Spleen (tissue), 11 donors: Measurements from ENCODE around the gene FAT3. TPM values are rescaled to one million over a fixed set of nuclear protein-coding genes. Genes with fewer than 3 reads are reported as not detected.

Source experiments
- DNase-seq: peaks from one replicate; pipeline ENCODE4 v3.0.0-alpha.2; 2020
- H3K27ac ChIP-seq, 8 donors: fragments of 200-600 bp; sonication (generic) in 7 of 8; 1 replicate in 4 of 8; 2 replicates in 4 of 8; pipeline versions ENCODE4 v1.5.0 to v1.8.0; 2016 to 2021; ENCODE audit warnings: inconsistent platforms in 4 of 8, mild to moderate bottlenecking in 4 of 8, moderate library complexity in 1 of 8
- H3K27me3 ChIP-seq, 7 donors: fragments of 200-600 bp; sonication (generic) in 6 of 7; replicated peaks in 1 of 7; 1 replicate in 4 of 7; 2 replicates in 3 of 7; pipeline versions ENCODE4 v1.5.0 to v1.8.0; 2016 to 2021; ENCODE audit warnings: inconsistent platforms in 3 of 7, mild to moderate bottlenecking in 1 of 7
- H3K36me3 ChIP-seq, 6 donors: fragments of 200-600 bp; sonication (generic) in 5 of 6; 1 replicate in 4 of 6; 2 replicates in 2 of 6; pipeline versions ENCODE4 v1.5.0 to v1.8.0; 2016 to 2021; ENCODE audit warnings: inconsistent platforms in 2 of 6
- H3K4me1 ChIP-seq, 6 donors: fragments of 200-600 bp; sonication (generic) in 5 of 6; 1 replicate in 3 of 6; 2 replicates in 3 of 6; pipeline versions ENCODE4 v1.5.0 to v1.8.0; 2016 to 2021; ENCODE audit warnings: inconsistent platforms in 3 of 6
- H3K4me3 ChIP-seq, 8 donors: fragments of 200-600 bp; sonication (generic) in 7 of 8; 1 replicate in 4 of 8; 2 replicates in 4 of 8; pipeline versions ENCODE4 v1.5.0 to v1.8.0; 2016 to 2021; ENCODE audit warnings: inconsistent platforms in 4 of 8, mild to moderate bottlenecking in 4 of 8, moderate library complexity in 2 of 8
- H3K9me3 ChIP-seq, 8 donors: fragments of 200-600 bp; sonication (generic) in 7 of 8; 1 replicate in 4 of 8; 2 replicates in 4 of 8; pipeline versions ENCODE4 v1.5.0 to v1.8.0; 2016 to 2021; ENCODE audit warnings: inconsistent platforms in 4 of 8
- POLR2A ChIP-seq, 3 donors: fragments of 450-650 bp; IDR thresholded peaks; one replicate each; pipeline ENCODE4 v1.5.1; 2017; ENCODE audit warnings: antibody characterized with exemption in 3 of 3, mild to moderate bottlenecking in 1 of 3
- POLR2AphosphoS5 ChIP-seq, 3 donors: sonication (generic); formaldehyde crosslinking; IDR thresholded peaks; one replicate each; pipeline ENCODE4 v1.5.1; 2017; ENCODE audit warnings: antibody characterized with exemption in 3 of 3
- WGBS, 5 donors: extraction: QIAGEN DNeasy Blood & Tissue Kit in 3 of 5; methylation state at CpG; one replicate each; pipeline versions ENCODE4 v1.1.5 to v1.1.7; 2013 to 2018; 5-methylcytosine and 5-hydroxymethylcytosine counted together
- intact Hi-C: fragments of 100-400 bp; cut with DNase I; formaldehyde crosslinking; loops from one replicate; pipeline ENCODE4 v1.15.0; 2023; ENCODE audit warnings: low total_unique reads
- polyA plus RNA-seq, 3 donors: library from polyadenylated mRNA; stranded (reverse); fragments of 200-250 nt; gene quantifications; one replicate each; pipeline ENCODE4 v1.2.1, GENCODE V29; 2013
- total RNA-seq, 7 donors: library from RNA; depleted of rRNA in 3 of 7; stranded (reverse); fragments of >200 nt in 3 of 7; fragmentation: NEBNext Ultra II Directional in 4 of 7; extraction: Animal tissue kit (Norgen Biotek cat#: 25700) in 4 of 7; gene quantifications; one replicate each; pipeline versions ENCODE4 v1.1.0 to v1.2.1, GENCODE V29; 2016 to 2021
- TF ChIP-seq, protein P1 (sequence below), 11 experiments: fragments of 200-600 bp in 7 of 11; fragments of 450-650 bp in 4 of 11; sonication (generic) in 4 of 11; IDR thresholded peaks in 8 of 11; conservative IDR thresholded peaks in 3 of 11; 1 replicate in 7 of 11; 2 replicates in 4 of 11; pipeline versions ENCODE4 v1.4.0 to v1.8.0; 2016 to 2021; ENCODE audit warnings: antibody characterized with exemption in 11 of 11, inconsistent platforms in 4 of 11, mild to moderate bottlenecking in 1 of 11
- donor health status: healthy with polysubstance abuse.
- donor health status: DM: no; HTN: no; CAD: no; lungs with moderate emphysema.
- donor health status: DM: no; HTN: no; CAD: no.
- donor health status: Bipolar disorder and iron deficiency.
- donor health status: healthy.
- donor health status: DM: no; HTN: no; CAD: no.
- donor health status: DM: yes; HTN: yes; CAD: no.

FAT3 gene
- total and polyA plus RNA-seq, 10 donors = 0.02 to 0.57 (median 0.25) TPM

DNA sequence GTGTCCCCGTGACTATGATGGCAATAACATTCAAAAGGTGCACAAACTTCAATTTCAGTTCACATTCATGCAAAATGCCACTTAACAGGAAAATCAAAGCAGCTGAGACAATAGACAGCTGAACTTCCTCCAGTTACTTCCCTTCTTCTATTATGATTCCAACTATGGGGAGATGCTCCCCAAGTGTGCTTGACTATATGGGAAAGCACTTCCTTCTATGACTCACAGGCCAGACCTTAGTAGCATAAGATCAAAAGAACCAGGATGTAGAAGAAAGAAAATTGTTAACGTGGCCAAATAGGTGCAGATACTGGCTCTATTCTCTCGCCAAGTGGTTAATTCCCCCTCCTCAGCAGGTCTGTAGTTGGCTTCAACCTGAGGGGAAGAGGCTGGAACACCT is 7.8 kb upstream of the FAT3 start:
- 45 to 57% (median 52%) methylated on average over 3 of the region's 3 CpGs for WGBS, 5 donors
- TF ChIP-seq POLR2A (IDR thresholded peaks at IDR 0.05) = no peak
- TF ChIP-seq, protein P1, sequence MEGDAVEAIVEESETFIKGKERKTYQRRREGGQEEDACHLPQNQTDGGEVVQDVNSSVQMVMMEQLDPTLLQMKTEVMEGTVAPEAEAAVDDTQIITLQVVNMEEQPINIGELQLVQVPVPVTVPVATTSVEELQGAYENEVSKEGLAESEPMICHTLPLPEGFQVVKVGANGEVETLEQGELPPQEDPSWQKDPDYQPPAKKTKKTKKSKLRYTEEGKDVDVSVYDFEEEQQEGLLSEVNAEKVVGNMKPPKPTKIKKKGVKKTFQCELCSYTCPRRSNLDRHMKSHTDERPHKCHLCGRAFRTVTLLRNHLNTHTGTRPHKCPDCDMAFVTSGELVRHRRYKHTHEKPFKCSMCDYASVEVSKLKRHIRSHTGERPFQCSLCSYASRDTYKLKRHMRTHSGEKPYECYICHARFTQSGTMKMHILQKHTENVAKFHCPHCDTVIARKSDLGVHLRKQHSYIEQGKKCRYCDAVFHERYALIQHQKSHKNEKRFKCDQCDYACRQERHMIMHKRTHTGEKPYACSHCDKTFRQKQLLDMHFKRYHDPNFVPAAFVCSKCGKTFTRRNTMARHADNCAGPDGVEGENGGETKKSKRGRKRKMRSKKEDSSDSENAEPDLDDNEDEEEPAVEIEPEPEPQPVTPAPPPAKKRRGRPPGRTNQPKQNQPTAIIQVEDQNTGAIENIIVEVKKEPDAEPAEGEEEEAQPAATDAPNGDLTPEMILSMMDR (IDR thresholded peaks at IDR 0.05 in 8 of 11, conservative IDR thresholded peaks at IDR 0.05 in 3 of 11) = no peak
- no peak for TF ChIP-seq POLR2AphosphoS5 (IDR thresholded peaks at IDR 0.05)
- H3K4me3 ChIP-seq = no peak overlapping the region
- H3K4me1 ChIP-seq = no peaks in the 10 kb centered on the region
- intact Hi-C loops = no loop called here
- H3K9me3 ChIP-seq = peaks cover 0 to 11% (median 0%) of the 10 kb centered on the region in 8 donors
- H3K36me3 ChIP-seq = no peaks in the 10 kb centered on the region
- peaks cover 0 to 13% (median 0%) of the 10 kb centered on the region in 7 donors for H3K27me3 ChIP-seq
- DNase-seq = no peak
- H3K27ac ChIP-seq = no peak overlapping the region

DNA sequence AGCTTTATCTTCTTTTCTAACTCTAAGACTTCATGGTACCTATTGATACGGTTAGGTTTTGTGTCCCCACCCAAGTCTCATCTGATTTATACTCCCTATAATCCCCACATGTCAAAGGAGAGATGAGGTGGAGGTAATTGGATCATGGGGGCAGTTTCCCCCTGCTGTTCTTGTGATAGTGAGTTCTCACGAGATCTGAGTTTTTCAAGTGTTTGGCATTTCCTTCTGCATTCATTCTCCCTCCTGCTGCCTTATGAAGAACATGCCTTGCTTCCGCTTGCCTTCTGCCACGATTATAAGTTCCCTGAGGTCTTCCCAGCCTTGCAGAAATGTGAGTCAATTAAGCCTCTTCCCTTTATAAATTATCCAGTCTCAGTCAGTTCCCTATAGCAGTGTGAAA is 5.1 kb upstream of the FAT3 start:
- H3K4me1 ChIP-seq = peaks cover 0 to 5% (median 2%) of the 10 kb centered on the region in 6 donors
- intact Hi-C loops = no loop called here
- H3K27ac ChIP-seq = no peak overlapping the region
- H3K36me3 ChIP-seq = no peaks in the 10 kb centered on the region
- no peak overlapping the region for H3K4me3 ChIP-seq
- H3K9me3 ChIP-seq = peaks cover 0 to 11% (median 0%) of the 10 kb centered on the region in 8 donors
- DNase-seq = no peak
- peaks cover 0 to 40% (median 10%) of the 10 kb centered on the region in 7 donors for H3K27me3 ChIP-seq
- no peak for TF ChIP-seq POLR2AphosphoS5 (IDR thresholded peaks at IDR 0.05)
- no peak for TF ChIP-seq POLR2A (IDR thresholded peaks at IDR 0.05)
- TF ChIP-seq, protein P1 (IDR thresholded peaks at IDR 0.05 in 8 of 11, conservative IDR thresholded peaks at IDR 0.05 in 3 of 11) = no peak
- WGBS, 5 donors = 51 to 61% (median 59%) methylated on average over 4 of the region's 4 CpGs

DNA sequence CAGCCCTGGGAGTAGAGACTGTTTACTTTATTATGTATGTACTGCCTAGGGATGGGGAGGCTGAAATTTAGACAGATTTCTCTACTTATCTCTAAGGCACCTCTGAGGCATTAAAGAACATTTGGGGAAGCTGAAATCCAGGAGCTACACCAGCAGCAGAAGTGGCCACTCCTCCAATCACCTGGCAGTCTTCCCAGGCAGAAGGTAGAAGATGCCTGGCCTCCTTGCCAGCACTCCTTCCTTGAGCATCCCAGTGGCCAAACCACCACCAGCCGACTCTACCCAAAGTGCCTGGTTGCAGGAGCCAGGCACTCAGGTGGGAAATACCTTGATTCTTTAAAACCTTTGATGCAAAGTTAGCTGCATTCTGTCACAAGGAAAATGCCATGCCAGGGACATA is 1.9 kb upstream of the FAT3 start:
- no peak for TF ChIP-seq POLR2AphosphoS5 (IDR thresholded peaks at IDR 0.05)
- TF ChIP-seq, protein P1 (IDR thresholded peaks at IDR 0.05 in 8 of 11, conservative IDR thresholded peaks at IDR 0.05 in 3 of 11) = no peak
- no peak for TF ChIP-seq POLR2A (IDR thresholded peaks at IDR 0.05)

DNA sequence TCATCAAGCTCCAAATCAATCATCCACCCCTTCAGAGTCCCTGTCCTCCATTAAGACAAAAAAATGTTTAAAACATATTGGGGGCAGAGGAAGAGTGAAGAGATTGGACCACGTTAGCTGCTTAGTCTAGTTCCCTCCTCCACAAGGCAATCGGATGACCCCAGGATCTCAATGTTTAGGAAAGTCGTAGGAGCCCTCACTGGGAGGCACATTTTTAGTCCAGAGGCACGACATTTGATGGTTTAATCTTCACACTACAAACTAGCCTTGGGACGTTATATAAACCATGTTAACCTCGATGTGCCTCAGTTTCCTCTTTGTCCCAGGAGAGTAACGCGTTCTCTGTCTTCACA is 588 bp upstream of the FAT3 start:
- TF ChIP-seq, protein P1 (IDR thresholded peaks at IDR 0.05 in 8 of 11, conservative IDR thresholded peaks at IDR 0.05 in 3 of 11) = no peak
- TF ChIP-seq POLR2AphosphoS5 (IDR thresholded peaks at IDR 0.05) (no peak), POLR2A (IDR thresholded peaks at IDR 0.05) (no peak)
- Histone ChIP-seq H3K9me3 (peaks cover 0 to 11% (median 0%) of the 10 kb centered on the region in 8 donors), H3K4me3 (no peak overlapping the region), H3K36me3 (no peaks in the 10 kb centered on the region), H3K4me1 (peaks cover 0 to 31% (median 12%) of the 10 kb centered on the region in 6 donors), H3K27ac (no peak overlapping the region), H3K27me3 (peaks cover 0 to 85% (median 42%) of the 10 kb centered on the region in 7 donors)
- DNase-seq = no peak
- 2 to 10% (median 3%) methylated on average over 8 of the region's 8 CpGs for WGBS, 5 donors
- intact Hi-C loops = no loop called here

More for the DNA sequence above, 1.9 kb upstream of the FAT3 start:
- no peak overlapping the region for H3K27ac ChIP-seq
- 20 to 70% (median 53%) methylated on average over 1 of the region's 1 CpG for WGBS, 5 donors
- H3K4me1 ChIP-seq = peaks cover 0 to 31% (median 12%) of the 10 kb centered on the region in 6 donors
- peaks cover 0 to 11% (median 0%) of the 10 kb centered on the region in 8 donors for H3K9me3 ChIP-seq
- intact Hi-C loops = no loop called here
- H3K4me3 ChIP-seq = no peak overlapping the region
- no peak for DNase-seq
- H3K36me3 ChIP-seq = no peaks in the 10 kb centered on the region
- H3K27me3 ChIP-seq = peaks cover 0 to 72% (median 32%) of the 10 kb centered on the region in 7 donors
